HL-60 (cell line): Measurements from ENCODE around the gene NSUN7.

ENCODE experiments used
- DNase-seq, 2 experiments: peaks; one replicate each; pipeline ENCODE4 v3.0.0-alpha.2; 2010 to 2020; ENCODE audit warnings: low read depth in 1 of 2, low spot score in 1 of 2
- H3K27ac ChIP-seq: fragments of 250-450 bp; sonication (Bioruptor Pico); replicated peaks from 2 replicates; pipeline ENCODE4 v1.5.1; 2020; ENCODE audit warnings: mild to moderate bottlenecking, moderate library complexity
- H3K27me3 ChIP-seq: fragments of 250-450 bp; sonication (Bioruptor Pico); 2 replicates; pipeline ENCODE4 v1.5.1; 2021; ENCODE audit warnings: mild to moderate bottlenecking, moderate library complexity; ENCODE audit not compliant: insufficient read depth, poor library complexity, severe bottlenecking
- H3K4me3 ChIP-seq: replicated peaks from 2 replicates; pipeline ENCODE4 v1.5.1; 2011; ENCODE audit warnings: mild to moderate bottlenecking, control low read depth, low read length; ENCODE audit not compliant: insufficient read depth
- CTCF ChIP-seq: IDR thresholded peaks from one replicate; pipeline ENCODE4 v1.5.1; 2011; ENCODE audit warnings: low read length, control low read depth, inconsistent platforms; ENCODE audit not compliant: insufficient read depth
- GABPA ChIP-seq: IDR thresholded peaks from 2 replicates; pipeline ENCODE4 v1.6.1; 2012; ENCODE audit warnings: low read depth
- POLR2AphosphoS5 ChIP-seq: IDR thresholded peaks from 2 replicates; pipeline ENCODE4 v1.6.1; 2012; ENCODE audit warnings: low read depth
- SPI1 ChIP-seq: IDR thresholded peaks from 2 replicates; pipeline ENCODE4 v1.6.1; 2012; ENCODE audit warnings: low read depth, mild to moderate bottlenecking, borderline replicate concordance
- long read RNA-seq: library from polyadenylated mRNA; unstranded; transcript quantifications from one replicate; pipeline ENCODE4 v2.0.0, GENCODE V29; 2020
- TF ChIP-seq, protein P1 (sequence below): IDR thresholded peaks from 2 replicates; pipeline ENCODE4 v1.6.1; 2012; ENCODE audit warnings: low read depth; ENCODE audit not compliant: insufficient replicate concordance

Gene NSUN7
- long read RNA-seq: 0 reads

DNA sequence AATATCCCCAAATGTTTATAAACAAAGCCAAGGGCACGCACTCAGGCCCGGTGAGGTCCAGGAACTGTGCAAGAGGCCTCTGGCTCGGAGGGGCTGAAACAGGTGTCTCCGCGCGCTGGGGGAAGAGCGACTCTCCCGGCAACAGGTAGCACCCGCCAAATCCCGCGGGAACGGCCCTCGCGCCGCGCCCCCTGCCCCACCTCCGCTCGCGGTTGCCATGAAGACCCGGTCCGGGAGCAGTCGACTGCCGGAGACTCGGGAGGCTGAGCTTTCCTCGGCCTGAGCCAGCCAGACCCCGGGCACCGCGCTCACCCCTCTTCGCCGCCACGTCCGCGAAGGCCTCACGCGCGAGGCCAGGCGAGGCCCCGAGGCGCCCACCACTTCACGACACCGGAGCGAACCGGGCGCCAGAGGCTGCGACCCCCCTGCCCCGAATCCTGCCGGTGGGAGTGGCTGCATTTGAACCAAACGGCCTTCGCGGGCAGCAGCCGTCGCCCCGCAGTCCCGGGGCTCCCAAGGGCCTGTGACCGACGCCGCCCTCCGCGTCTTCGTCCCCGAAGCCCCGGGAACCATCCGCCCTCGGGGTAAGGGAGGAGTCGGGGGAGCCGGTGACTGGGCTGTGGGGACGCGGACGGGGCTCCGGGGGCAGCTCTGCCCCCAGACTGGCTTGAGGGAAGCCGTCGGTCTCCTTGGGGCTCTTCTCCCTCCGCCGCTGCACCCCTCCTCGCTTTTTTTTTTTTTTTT, at the start of gene NSUN7:
NSUN7 (plus strand) TSS at position 239 of the 744 bp plus-strand sequence. CDS start 739 bp downstream, outside the sequence.
- TF ChIP-seq GABPA (no peak), SPI1 (no peak), CTCF (no peak), POLR2AphosphoS5 (no peak)
- TF ChIP-seq, protein P1, sequence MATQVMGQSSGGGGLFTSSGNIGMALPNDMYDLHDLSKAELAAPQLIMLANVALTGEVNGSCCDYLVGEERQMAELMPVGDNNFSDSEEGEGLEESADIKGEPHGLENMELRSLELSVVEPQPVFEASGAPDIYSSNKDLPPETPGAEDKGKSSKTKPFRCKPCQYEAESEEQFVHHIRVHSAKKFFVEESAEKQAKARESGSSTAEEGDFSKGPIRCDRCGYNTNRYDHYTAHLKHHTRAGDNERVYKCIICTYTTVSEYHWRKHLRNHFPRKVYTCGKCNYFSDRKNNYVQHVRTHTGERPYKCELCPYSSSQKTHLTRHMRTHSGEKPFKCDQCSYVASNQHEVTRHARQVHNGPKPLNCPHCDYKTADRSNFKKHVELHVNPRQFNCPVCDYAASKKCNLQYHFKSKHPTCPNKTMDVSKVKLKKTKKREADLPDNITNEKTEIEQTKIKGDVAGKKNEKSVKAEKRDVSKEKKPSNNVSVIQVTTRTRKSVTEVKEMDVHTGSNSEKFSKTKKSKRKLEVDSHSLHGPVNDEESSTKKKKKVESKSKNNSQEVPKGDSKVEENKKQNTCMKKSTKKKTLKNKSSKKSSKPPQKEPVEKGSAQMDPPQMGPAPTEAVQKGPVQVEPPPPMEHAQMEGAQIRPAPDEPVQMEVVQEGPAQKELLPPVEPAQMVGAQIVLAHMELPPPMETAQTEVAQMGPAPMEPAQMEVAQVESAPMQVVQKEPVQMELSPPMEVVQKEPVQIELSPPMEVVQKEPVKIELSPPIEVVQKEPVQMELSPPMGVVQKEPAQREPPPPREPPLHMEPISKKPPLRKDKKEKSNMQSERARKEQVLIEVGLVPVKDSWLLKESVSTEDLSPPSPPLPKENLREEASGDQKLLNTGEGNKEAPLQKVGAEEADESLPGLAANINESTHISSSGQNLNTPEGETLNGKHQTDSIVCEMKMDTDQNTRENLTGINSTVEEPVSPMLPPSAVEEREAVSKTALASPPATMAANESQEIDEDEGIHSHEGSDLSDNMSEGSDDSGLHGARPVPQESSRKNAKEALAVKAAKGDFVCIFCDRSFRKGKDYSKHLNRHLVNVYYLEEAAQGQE: no peak
- no peak within 1 kb of the TSS for H3K27ac ChIP-seq
- no peak for DNase-seq
- H3K4me3 ChIP-seq: peak within 1 kb of the TSS; percentile 32
- peaks cover 7% of the 10 kb centered on the region for H3K27me3 ChIP-seq

DNA sequence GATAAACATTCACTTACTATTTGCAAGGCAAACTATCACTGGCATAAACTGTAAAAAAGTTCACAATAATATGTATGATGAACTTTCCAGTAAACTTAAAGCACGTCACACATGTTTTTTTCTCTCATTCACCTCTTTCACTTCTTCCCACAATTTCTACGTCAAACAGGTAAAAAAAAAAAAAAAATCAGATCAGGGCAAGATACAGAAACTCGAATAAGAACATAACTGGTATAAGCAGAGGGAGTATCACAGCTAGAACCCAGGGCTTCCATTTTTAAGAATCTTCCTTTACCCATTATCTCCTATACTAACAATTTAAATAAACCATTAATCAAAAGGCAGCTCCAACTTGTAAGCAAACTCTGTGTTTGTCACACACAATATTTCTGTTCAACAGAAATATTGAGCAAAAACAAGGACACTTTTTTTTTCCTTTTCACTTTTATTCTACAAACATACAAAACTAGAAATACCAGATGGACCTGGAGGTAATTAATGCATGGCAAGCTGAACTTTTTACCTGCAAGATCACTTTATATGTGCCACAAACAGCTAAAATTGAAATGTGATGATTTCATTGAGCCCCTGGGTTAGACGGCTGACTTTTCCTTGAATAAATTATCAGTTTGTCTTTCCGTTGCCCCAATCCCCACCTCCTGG, 47.5 kb upstream of the NSUN7 start:
- TF ChIP-seq CTCF (no peak), GABPA (no peak), POLR2AphosphoS5 (no peak), SPI1 (no peak)
- TF ChIP-seq, protein P1: no peak
- DNase-seq: no peak
- H3K27ac ChIP-seq: no peak overlapping the region

DNA sequence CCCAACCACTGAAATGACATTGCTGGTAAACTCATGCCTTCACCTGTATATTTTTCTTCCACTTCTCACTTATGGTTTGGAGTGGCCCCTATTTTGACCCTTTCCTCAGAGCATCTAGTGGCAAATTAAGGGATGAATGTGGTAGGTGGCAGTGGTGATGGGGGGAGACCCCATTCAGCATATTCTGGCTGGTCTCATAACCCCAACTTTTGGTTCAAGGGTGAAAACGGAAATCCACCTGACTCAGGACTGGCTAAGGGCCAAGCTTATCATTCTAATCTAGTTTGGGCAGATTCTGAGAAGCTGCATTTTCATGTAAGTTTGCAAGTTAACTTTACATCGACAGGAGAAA, 47.0 kb upstream of the NSUN7 start:
- H3K27ac ChIP-seq: no peak overlapping the region
- H3K4me3 ChIP-seq: no peak overlapping the region
- TF ChIP-seq GABPA: no peak
- no peak for TF ChIP-seq CTCF
- TF ChIP-seq, protein P1: no peak
- no peak for TF ChIP-seq SPI1
- TF ChIP-seq POLR2AphosphoS5: no peak
- DNase-seq: no peak
- H3K27me3 ChIP-seq: no peaks in the 10 kb centered on the region

More for the DNA sequence above, 47.5 kb upstream of the NSUN7 start:
- Histone ChIP-seq H3K4me3 (no peak overlapping the region), H3K27me3 (no peaks in the 10 kb centered on the region)
